Measurements from ENCODE around the gene IHH. TPM values are rescaled to one million over a fixed set of nuclear protein-coding genes. Genes with fewer than 3 reads are reported as not detected.

Gene IHH
- total and polyA plus RNA-seq, 9 of the 15 experiments (the other 6 are each of a cell fraction or from before 2014, with no cell fraction given), result 0.07 TPM; not detected in 8

- TF ChIP-seq PTBP1 (IDR thresholded peaks at IDR 0.05; ENCODE audit: low read depth, low read length) (no peak), TCF3 (CRISPR knock-in tag; IDR thresholded peaks at IDR 0.05) (no peak), ZNF830 (CRISPR knock-in tag; IDR thresholded peaks at IDR 0.05) (no peak), POU5F1 (IDR thresholded peaks at IDR 0.05; ENCODE audit: borderline replicate concordance, low read depth, low read length, partially characterized antibody) (no peak), NCOA2 (IDR thresholded peaks at IDR 0.05; ENCODE audit: partially characterized antibody in 2 of 2) (no peak), KLF16 (IDR thresholded peaks at IDR 0.05) (no peak), CHCHD3 (CRISPR knock-in tag; IDR thresholded peaks at IDR 0.05) (no peak)
Observed at GRCh38 chr2:219056176-219056895, 4.4 kb downstream of the IHH start (continued).

GRCh38 chr2:219054956-219055903, 5.5 kb downstream of the IHH start:
- no peak for FAIRE-seq
- TF ChIP-seq MCM5 (IDR thresholded peaks at IDR 0.05; ENCODE audit: low read depth) (no peak), PRDM10 (IDR thresholded peaks at IDR 0.05; ENCODE audit: partially characterized antibody) (no peak), ZNF354B (CRISPR knock-in tag; IDR thresholded peaks at IDR 0.05) (no peak), E2F1 (CRISPR knock-in tag; IDR thresholded peaks at IDR 0.05) (no peak), CHCHD3 (CRISPR knock-in tag; IDR thresholded peaks at IDR 0.05) (no peak), POLR2AphosphoS2 (IDR thresholded peaks at IDR 0.05; ENCODE audit: low read length) (no peak), SIN3B (IDR thresholded peaks at IDR 0.05; ENCODE audit: low read depth) (no peak), CHD4 (IDR thresholded peaks at IDR 0.05; ENCODE audit: insufficient read depth, insufficient replicate concordance, low read depth, low read length, poor library complexity, severe bottlenecking) (no peak)

More at GRCh38 chr2:219054956-219055903, 5.5 kb downstream of the IHH start:
- H4K20me1 ChIP-seq (replicated peaks; ENCODE audit: control insufficient read depth, insufficient read depth, low read length), result 0 out of 2 replicates have a peak, but pooled peaks cover 6% of the 10 kb centered on the region
- no peaks in the 10 kb centered on the region for H3K9me3 ChIP-seq (replicated peaks; ENCODE audit: control insufficient read depth, insufficient read depth, low read depth, low read length)
- WGBS (ENCODE audit: insufficient coverage, low coverage, missing lambda C conversion rate), result 8% methylated on average over 27 of the region's 43 CpGs
- H3K27me3 ChIP-seq (ENCODE audit: control insufficient read depth in 2 of 2, insufficient read depth in 2 of 2, low read length in 2 of 2), result peaks cover 14 to 54% of the 10 kb centered on the region in 2 experiments; a peak in 4 of 5 replicates
- no peak overlapping the region for H3K9ac ChIP-seq (ENCODE audit: insufficient read depth in 1 of 2, low read depth in 2 of 2, low read length in 2 of 2)
- in situ Hi-C loops (cut with MboI), result loop anchor here (5.0 kb wide), 1 partner anchor 102 kb away; no protein-coding TSS in a partner anchor
- DNase-seq (ENCODE audit: extremely low read depth in 1 of 4, low spot score in 3 of 4) (no peak), ATAC-seq (no peak)
- intact Hi-C loops (cut with micrococcal nuclease), result loop anchor here (5.0 kb wide), 1 partner anchor 63 kb away; the partner anchor contains the start of gene CRYBA2
- H3K27ac ChIP-seq (ENCODE audit: extremely low read depth, low read depth, low read length), result no peak overlapping the region
- CTCF ChIA-PET (ENCODE audit: low intra/inter-chr PET ratio), result no interaction called here
- POLR2A ChIA-PET, result interaction anchor here (0.5 kb wide), 1 partner anchor 36 kb away, joined by 3 read pairs; no protein-coding TSS in a partner anchor
- no peaks in the 10 kb centered on the region for H3K9me1 ChIP-seq (ENCODE audit: control insufficient read depth, insufficient read depth, low read length)
- no TSS peak for BruUV-seq (replicated peaks)
- no peaks in the 10 kb centered on the region for H3K36me3 ChIP-seq (ENCODE audit: control insufficient read depth, insufficient read depth, low read length)
- H3K4me3 ChIP-seq, result no peak overlapping the region
- H3K4me1 ChIP-seq (replicated peaks in 1 of 2; ENCODE audit: control insufficient read depth in 2 of 2, insufficient read depth in 2 of 2, low read length in 2 of 2), result peaks cover 0 to 25% of the 10 kb centered on the region in 2 experiments; a peak in 2 of 5 replicates
- no peaks in the 10 kb centered on the region for H3K79me2 ChIP-seq (ENCODE audit: control insufficient read depth, insufficient read depth, low read length)
- no peak overlapping the region for H2AFZ ChIP-seq (ENCODE audit: low read depth, low read length)
- H3K4me2 ChIP-seq (ENCODE audit: insufficient read depth, low read length), result no peak overlapping the region
